GM12892 (cell line): Measurements from ENCODE around the gene AOC1.

Experiments
- DNase-seq: peaks from one replicate; pipeline ENCODE4 v3.0.0; 2011; ENCODE audit not compliant: insufficient read length
- FAIRE-seq: peaks from 2 replicates; lab custom pipeline; 2011; peaks lifted over from hg19 to GRCh38; lab: Jason Lieb, UNC
- POLR2A ChIP-seq: IDR thresholded peaks from 2 replicates; pipeline ENCODE4 v1.6.1; 2011; ENCODE audit warnings: low read depth, low read length, control low read depth
- POLR2AphosphoS5 ChIP-seq: IDR thresholded peaks from 2 replicates; pipeline ENCODE4 v1.6.1; 2011; ENCODE audit warnings: low read depth, low read length, control low read depth
- TAF1 ChIP-seq: IDR thresholded peaks from 2 replicates; pipeline ENCODE4 v1.6.1; 2011; ENCODE audit warnings: low read depth, mild to moderate bottlenecking, control low read depth, low read length, borderline replicate concordance

AOC1 gene

GRCh38 chr7:150823043-150823442 lies 29.3 kb upstream of the AOC1 start:
- no peak for TF ChIP-seq TAF1
- TF ChIP-seq POLR2A = no peak
- TF ChIP-seq POLR2AphosphoS5 = no peak
- FAIRE-seq (no peak), DNase-seq (no peak)

- no peak for DNase-seq
- TF ChIP-seq POLR2AphosphoS5 = no peak
- no peak for TF ChIP-seq POLR2A
- TF ChIP-seq TAF1 = no peak
- no peak for FAIRE-seq
These were observed 28.7 kb upstream of the AOC1 start for GRCh38 chr7:150823484-150824126.

GRCh38 chr7:150824379-150825177 lies 27.7 kb upstream of the AOC1 start:
- no peak for FAIRE-seq
- no peak for TF ChIP-seq POLR2AphosphoS5
- no peak for TF ChIP-seq TAF1
- TF ChIP-seq POLR2A = no peak
- DNase-seq = no peak

DNA sequence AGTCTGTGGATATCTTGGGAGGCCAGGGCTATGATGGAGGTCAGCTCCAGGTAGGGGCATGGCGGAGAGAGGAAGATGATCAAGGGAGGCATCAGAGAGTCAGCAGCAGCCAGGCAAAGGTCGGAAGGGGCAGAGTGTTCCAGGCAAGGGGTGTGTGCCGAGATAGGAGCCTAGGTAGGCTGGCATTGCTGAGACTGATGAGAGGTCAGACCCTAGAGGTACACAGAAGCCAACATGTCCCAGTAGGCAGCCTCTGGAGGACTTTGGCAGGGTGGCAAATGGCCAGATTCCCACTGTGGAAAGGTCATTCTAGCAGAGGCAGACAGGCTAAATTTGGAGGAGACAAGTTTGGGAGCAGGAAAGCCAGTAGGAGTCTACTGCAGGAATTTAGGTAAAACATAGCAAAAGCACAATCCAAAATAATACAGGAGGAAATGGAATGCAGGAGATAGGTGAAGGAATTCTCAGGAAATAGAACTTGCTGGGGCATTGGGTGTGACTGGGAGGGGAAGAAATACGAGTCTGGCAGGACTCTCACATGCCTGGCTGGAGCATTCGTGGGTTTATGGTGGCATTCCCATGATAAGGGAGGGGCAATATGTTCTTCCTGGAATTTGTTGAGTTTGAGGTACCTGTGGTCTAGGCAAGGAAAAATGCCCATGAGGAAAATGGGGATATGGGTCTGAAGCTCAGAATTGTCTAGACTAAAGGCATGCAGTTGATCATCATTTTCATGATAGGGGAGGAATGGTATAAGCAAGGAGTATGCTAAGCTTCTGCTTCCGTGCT lies 26.1 kb upstream of the AOC1 start:
- FAIRE-seq = no peak

GRCh38 chr7:150828384-150828783 lies 23.9 kb upstream of the AOC1 start:
- DNase-seq = no peak
- FAIRE-seq = no peak
- TF ChIP-seq POLR2AphosphoS5 (no peak), POLR2A (no peak), TAF1 (no peak)

More for the DNA sequence above, 26.1 kb upstream of the AOC1 start:
- TF ChIP-seq TAF1 (no peak), POLR2AphosphoS5 (no peak), POLR2A (no peak)
- DNase-seq = no peak

DNA sequence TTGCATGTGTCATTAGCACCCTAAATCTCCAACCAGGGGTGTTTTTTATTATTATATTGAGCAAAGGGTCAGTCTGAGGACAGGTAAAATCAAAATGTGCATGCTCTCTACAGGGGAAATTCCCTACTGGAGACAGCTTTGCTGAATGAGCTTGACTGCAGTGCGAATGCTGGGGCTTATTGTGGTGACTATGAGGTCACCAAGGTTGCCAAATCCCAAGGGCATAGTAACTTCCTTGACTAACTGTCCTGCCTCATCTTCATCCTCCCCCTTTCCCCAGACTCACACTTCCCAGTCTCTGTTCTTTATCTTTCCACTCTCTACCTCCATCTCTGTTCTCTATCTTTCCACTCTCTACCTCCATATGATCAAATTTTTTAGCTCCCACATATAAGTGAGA lies 22.9 kb upstream of the AOC1 start:
- FAIRE-seq = no peak
- TF ChIP-seq POLR2AphosphoS5 = no peak
- no peak for TF ChIP-seq TAF1
- no peak for DNase-seq

DNA sequence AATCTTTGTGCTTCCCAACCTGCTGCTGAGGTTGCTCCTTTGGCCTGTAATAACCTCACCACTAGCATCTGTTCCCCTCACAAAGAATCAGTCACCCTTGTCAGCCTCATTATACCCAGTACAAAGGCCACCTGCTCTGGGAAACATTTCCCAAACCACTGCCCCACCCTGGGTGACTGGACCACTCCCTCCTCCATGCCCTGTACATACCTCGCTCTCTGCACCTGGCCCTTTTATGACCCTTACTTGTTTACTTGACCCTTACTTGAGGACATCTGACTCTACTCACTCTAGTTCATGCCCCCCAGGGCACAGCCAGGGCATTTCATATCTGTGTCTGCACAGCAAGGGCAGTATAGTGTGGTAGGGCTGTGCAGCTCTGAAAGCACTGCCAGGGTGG lies 21.4 kb upstream of the AOC1 start:
- FAIRE-seq = no peak
- TF ChIP-seq POLR2AphosphoS5 = no peak
- no peak for TF ChIP-seq TAF1
- TF ChIP-seq POLR2A = no peak
- no peak for DNase-seq

DNA sequence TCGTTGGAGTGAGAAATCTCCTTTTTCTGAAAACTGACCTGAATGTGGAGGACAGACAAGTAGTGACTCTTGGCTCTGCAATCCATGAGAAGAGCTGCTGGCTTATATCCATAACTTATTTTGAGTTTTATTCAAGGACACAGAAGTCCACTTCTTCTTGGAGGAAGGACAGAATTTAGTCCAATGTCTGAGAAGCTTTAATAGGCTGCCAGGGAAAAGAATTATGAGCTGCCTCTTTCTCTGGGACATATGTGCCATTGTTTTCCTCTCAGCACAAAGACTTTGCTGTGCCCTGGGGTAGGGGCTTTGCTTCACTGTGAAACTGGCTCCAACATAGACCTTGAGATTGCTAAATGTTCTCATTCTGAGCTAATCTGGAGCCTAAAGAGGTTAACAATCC lies 20.5 kb upstream of the AOC1 start:
- no peak for TF ChIP-seq TAF1
- no peak for TF ChIP-seq POLR2AphosphoS5
- TF ChIP-seq POLR2A = no peak
- DNase-seq (no peak), FAIRE-seq (no peak)

DNA sequence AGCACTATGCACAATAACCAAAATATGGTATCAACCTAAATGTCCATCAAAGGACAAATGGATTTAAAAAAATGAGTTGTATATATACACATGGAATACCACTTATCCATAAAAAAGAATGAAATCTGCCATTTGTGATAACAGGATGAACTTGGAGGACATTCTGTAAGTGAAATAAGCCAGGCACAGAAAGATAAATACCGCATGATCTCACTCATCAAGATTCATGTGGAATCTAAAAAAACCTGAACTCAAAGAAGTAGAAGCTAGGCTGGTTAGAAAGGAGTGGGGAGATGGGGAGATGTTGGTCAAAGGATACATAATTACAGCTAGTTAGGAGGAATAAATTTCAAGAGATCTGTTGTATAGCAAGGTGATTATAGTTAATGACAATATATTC lies 17.3 kb upstream of the AOC1 start:
- DNase-seq = no peak
- FAIRE-seq = no peak
- TF ChIP-seq TAF1 (no peak), POLR2A (no peak), POLR2AphosphoS5 (no peak)

GRCh38 chr7:150835702-150836280 lies 16.5 kb upstream of the AOC1 start:
- FAIRE-seq = no peak
- TF ChIP-seq TAF1 (no peak), POLR2A (no peak), POLR2AphosphoS5 (no peak)
- no peak for DNase-seq
